ENCODE data around the gene RPL23.

The RPL23 gene

DNA sequence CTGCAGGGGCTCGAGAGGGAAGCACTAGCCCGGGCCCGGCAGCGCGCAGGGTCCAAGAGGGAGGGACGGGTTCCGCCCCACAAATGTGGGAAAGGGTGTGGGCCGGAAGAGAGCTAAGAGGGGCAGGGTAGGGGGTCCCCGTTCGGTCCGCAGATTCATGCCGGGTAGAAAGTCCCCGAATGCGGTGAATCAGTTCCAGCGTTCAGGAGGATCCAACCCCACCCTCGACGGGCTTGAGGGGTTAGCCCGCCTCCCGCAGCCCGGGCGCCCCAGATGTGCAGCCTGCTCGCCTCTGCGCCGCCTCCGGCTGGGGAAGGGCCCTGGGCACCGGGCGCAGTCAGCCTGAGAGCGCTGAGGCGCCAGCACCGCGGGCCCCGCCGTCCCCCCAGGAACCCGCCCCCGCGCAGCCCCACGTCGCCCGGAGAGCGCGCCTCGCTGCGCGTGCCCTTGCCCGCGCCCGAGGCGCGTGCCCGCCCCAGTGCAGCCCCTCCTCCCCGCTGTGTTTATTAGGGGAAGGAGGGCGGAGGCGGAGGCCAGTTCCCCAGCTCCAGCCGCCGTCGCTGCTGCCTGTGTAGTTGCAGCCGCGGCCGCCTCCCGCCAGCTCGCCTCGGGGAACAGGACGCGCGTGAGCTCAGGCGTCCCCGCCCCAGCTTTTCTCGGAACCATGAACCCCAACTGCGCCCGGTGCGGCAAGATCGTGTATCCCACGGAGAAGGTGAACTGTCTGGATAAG lies 16.2 kb upstream of the RPL23 start, which contains the start of gene LASP1:
Gene LASP1, plus strand, starts transcription at position 533 of the 733 bp plus-strand sequence. Its CDS starts 132 bp downstream, at position 665.
- H3K18ac ChIP-seq (ENCODE audit: low read length), result peak within 1 kb of the TSS; percentile 96
- H4K5ac ChIP-seq (ENCODE audit: low read length), result peak within 1 kb of the TSS; percentile 72
- peak within 1 kb of the TSS; percentile 99 for H3K23ac ChIP-seq (ENCODE audit: low read length)
- no peak within 1 kb of the TSS for H4K8ac ChIP-seq (ENCODE audit: low read depth, low read length)
- peak; percentile 92 for DNase-seq
- WGBS (ENCODE audit: extremely low coverage, insufficient coverage, low lambda C conversion rate), result no CpG with 5 or more reads among the region's 73 CpGs
- H3K79me2 ChIP-seq (ENCODE audit: control insufficient read depth, insufficient read depth, low read length), result peaks cover 45% of the 10 kb centered on the region
- H3K4me2 ChIP-seq (ENCODE audit: low read length), result peak within 1 kb of the TSS; percentile 91
- peak within 1 kb of the TSS; percentile 65 for H2BK120ac ChIP-seq (ENCODE audit: low read depth, low read length)
- peaks cover 15% of the 10 kb centered on the region for H3K79me1 ChIP-seq (ENCODE audit: low read length)
- H2BK15ac ChIP-seq (replicated peaks; ENCODE audit: low read depth), result peak within 1 kb of the TSS; percentile 41
- H2AK5ac ChIP-seq (ENCODE audit: low read length), result peak within 1 kb of the TSS; percentile 98
- peaks cover 14% of the 10 kb centered on the region for H3K4me1 ChIP-seq (ENCODE audit: control insufficient read depth, low read depth, low read length)
- H3K4me3 ChIP-seq (ENCODE audit: low read length), result peak within 1 kb of the TSS; percentile 98
- no peaks in the 10 kb centered on the region for H3K27me3 ChIP-seq (ENCODE audit: insufficient read depth, low read length, poor library complexity)
- no peaks in the 10 kb centered on the region for H3K36me3 ChIP-seq (ENCODE audit: control insufficient read depth, insufficient read depth, low read length)
- peak within 1 kb of the TSS; percentile 94 for H3K27ac ChIP-seq (ENCODE audit: low read depth, low read length)
- peak within 1 kb of the TSS; percentile 98 for H3K4ac ChIP-seq (ENCODE audit: low read depth, low read length)
- H3K56ac ChIP-seq (ENCODE audit: low read length), result peak within 1 kb of the TSS; percentile 99
- H3K9ac ChIP-seq (ENCODE audit: low read length), result peak within 1 kb of the TSS; percentile 99
- H2BK5ac ChIP-seq (ENCODE audit: low read length), result peak within 1 kb of the TSS; percentile 92

DNA sequence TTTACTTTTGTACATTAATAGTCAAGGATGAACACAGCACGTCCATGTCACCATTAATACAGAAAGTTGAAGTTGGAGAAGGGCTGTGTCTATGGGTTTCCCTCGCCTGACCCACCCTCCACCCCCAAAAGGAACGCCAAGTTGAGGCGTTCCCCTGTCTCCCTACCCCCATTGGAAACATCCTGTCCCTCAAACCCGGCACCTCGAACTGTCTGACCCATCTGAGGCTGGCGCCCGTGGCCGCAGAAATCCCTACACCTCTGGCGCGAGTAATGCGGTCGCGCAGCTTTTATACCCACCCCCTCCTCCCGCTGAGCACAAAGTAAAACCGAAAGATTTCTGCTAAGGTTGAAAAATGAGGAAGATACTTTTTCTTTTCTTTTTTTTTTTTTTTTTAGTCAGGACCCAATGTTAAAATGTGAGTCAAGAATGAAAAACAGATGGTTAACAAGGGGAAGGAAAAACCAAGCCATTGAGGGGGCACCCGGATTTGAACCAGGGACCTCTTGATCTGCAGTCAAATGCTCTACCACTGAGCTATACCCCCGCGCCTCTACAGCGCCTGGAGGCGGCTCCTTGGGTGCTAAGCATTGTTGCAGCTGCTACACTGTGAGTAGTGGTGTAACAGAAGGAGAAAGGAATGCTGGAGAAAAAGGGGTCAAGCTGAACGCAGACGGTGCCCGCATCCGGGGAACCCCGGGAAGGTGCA lies 15.4 kb upstream of the RPL23 start:
- Histone ChIP-seq H3K9ac (ENCODE audit: low read length) (peak overlapping the region; percentile 84), H3K79me1 (ENCODE audit: low read length) (peaks cover 15% of the 10 kb centered on the region), H2BK15ac (replicated peaks; ENCODE audit: low read depth) (peak overlapping the region; percentile 41), H2BK120ac (ENCODE audit: low read depth, low read length) (peak overlapping the region; percentile 65), H3K4me2 (ENCODE audit: low read length) (peak overlapping the region; percentile 91), H4K5ac (ENCODE audit: low read length) (no peak overlapping the region), H3K4ac (ENCODE audit: low read depth, low read length) (peak overlapping the region; percentile 94), H3K18ac (ENCODE audit: low read length) (peak overlapping the region; percentile 96), H4K8ac (ENCODE audit: low read depth, low read length) (no peak overlapping the region), H3K36me3 (ENCODE audit: control insufficient read depth, insufficient read depth, low read length) (no peaks in the 10 kb centered on the region), H3K23ac (ENCODE audit: low read length) (peak overlapping the region; percentile 83), H3K56ac (ENCODE audit: low read length) (peak overlapping the region; percentile 97), H3K27ac (ENCODE audit: low read depth, low read length) (peak overlapping the region; percentile 94), H3K4me3 (ENCODE audit: low read length) (peak overlapping the region; percentile 70), H3K4me1 (ENCODE audit: control insufficient read depth, low read depth, low read length) (peaks cover 14% of the 10 kb centered on the region), H2AK5ac (ENCODE audit: low read length) (no peak overlapping the region), H3K79me2 (ENCODE audit: control insufficient read depth, insufficient read depth, low read length) (peaks cover 38% of the 10 kb centered on the region), H2BK5ac (ENCODE audit: low read length) (peak overlapping the region; percentile 47), H3K27me3 (ENCODE audit: insufficient read depth, low read length, poor library complexity) (no peaks in the 10 kb centered on the region)
- peak; percentile 95 for DNase-seq
- WGBS (ENCODE audit: extremely low coverage, insufficient coverage, low lambda C conversion rate), result no CpG with 5 or more reads among the region's 26 CpGs

DNA sequence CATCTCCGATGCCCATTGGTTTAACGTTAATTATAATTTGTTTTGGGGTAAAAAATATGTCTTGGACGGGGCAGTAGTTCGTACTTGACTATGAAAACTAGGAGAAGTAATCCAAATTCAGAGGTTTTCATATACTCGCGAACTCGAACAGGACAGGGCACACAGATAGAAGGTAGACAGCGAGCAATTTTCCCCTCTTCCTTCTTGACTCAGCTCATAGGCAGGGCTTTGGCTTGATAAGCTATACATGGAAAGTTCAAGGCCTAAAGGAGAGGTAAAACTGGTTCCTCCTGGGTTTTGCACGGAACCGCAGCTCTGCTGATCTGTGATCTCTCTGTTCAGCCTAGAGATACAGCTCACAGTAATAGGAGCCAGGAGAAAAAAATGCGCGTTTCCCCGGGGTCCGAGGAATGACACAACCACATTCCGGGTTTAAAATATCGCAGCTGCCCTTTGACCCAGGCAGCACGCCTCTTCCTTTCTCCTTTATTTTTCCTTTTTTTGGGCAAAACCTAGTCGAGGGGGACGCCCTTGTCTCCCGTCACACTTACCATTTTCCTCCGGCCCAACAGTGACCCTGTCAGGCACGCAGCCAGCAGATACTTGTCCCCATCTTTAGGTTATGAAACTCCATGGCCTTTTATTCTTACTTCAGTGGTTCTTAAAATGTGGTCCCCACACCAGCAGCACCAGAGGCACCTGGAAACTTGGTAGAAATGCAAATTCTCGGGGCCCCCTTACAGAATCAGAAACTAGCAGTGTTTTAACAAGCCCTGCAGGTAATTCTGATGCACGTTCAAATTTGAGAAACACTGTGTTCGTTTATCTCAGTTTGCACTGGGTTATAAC lies 14.7 kb upstream of the RPL23 start:
- no peak overlapping the region for H2AK5ac ChIP-seq (ENCODE audit: low read length)
- peak; percentile 77 for DNase-seq
- H2BK5ac ChIP-seq (ENCODE audit: low read length), result no peak overlapping the region
- H3K56ac ChIP-seq (ENCODE audit: low read length), result peak overlapping the region; percentile 97
- no peak overlapping the region for H2BK15ac ChIP-seq (replicated peaks; ENCODE audit: low read depth)
- H3K36me3 ChIP-seq (ENCODE audit: control insufficient read depth, insufficient read depth, low read length), result no peaks in the 10 kb centered on the region
- peaks cover 10% of the 10 kb centered on the region for H3K4me1 ChIP-seq (ENCODE audit: control insufficient read depth, low read depth, low read length)
- peak overlapping the region; percentile 68 for H3K27ac ChIP-seq (ENCODE audit: low read depth, low read length)
- peak overlapping the region; percentile 69 for H3K4me3 ChIP-seq (ENCODE audit: low read length)
- H3K18ac ChIP-seq (ENCODE audit: low read length), result peak overlapping the region; percentile 77
- H3K9ac ChIP-seq (ENCODE audit: low read length), result peak overlapping the region; percentile 84
- peak overlapping the region; percentile 33 for H4K5ac ChIP-seq (ENCODE audit: low read length)
- H3K23ac ChIP-seq (ENCODE audit: low read length), result peak overlapping the region; percentile 83
- H3K4me2 ChIP-seq (ENCODE audit: low read length), result peak overlapping the region; percentile 91
- H2BK120ac ChIP-seq (ENCODE audit: low read depth, low read length), result no peak overlapping the region
- no peak overlapping the region for H3K4ac ChIP-seq (ENCODE audit: low read depth, low read length)
- no peaks in the 10 kb centered on the region for H3K27me3 ChIP-seq (ENCODE audit: insufficient read depth, low read length, poor library complexity)
- no peak overlapping the region for H4K8ac ChIP-seq (ENCODE audit: low read depth, low read length)
- WGBS (ENCODE audit: extremely low coverage, insufficient coverage, low lambda C conversion rate), result no CpG with 5 or more reads among the region's 25 CpGs
- H3K79me1 ChIP-seq (ENCODE audit: low read length), result peaks cover 10% of the 10 kb centered on the region
- H3K79me2 ChIP-seq (ENCODE audit: control insufficient read depth, insufficient read depth, low read length), result peaks cover 30% of the 10 kb centered on the region

DNA sequence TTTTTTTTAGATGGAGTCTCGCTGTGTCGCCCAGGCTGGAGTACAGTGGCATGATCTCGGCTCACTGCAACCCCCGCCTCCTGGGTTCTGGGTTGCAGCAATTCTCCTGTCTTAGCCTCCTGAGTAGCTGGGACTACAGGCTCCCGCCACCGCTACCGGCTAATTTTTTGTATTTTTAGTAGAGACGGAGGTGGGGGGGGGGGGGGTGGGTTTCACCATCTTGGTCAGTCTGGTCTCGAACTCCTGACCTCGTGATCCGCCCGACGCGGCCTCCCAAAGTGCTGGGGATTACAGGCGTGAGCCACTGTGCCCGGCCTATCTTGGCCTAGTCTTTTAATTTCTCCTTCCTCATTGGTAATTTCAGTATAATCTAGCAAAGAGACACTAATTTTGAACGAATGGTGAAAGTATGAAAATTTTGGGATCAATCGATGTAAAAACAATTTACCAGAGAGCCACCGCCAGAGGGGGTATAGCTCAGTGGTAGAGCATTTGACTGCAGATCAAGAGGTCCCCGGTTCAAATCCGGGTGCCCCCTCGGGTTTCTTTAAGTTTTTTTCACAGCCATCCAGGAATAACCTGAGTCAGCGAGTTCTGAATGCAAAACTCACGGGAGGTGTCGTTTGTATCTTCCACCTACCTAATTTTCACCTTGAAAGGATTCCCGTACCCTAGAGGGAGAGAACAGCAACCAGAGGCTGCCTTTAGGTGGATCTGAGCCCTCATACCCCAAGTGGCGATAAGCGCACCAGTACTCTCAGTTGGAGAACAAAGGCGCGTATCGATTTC lies 13.9 kb upstream of the RPL23 start:
- peak overlapping the region; percentile 69 for H3K4me3 ChIP-seq (ENCODE audit: low read length)
- no peaks in the 10 kb centered on the region for H3K36me3 ChIP-seq (ENCODE audit: control insufficient read depth, insufficient read depth, low read length)
- H3K4ac ChIP-seq (ENCODE audit: low read depth, low read length), result no peak overlapping the region
- peaks cover 10% of the 10 kb centered on the region for H3K79me1 ChIP-seq (ENCODE audit: low read length)
- no CpG with 5 or more reads among the region's 31 CpGs for WGBS (ENCODE audit: extremely low coverage, insufficient coverage, low lambda C conversion rate)
- peak; percentile 94 for DNase-seq
- peak overlapping the region; percentile 84 for H3K9ac ChIP-seq (ENCODE audit: low read length)
- H2BK15ac ChIP-seq (replicated peaks; ENCODE audit: low read depth), result no peak overlapping the region
- H2BK120ac ChIP-seq (ENCODE audit: low read depth, low read length), result no peak overlapping the region
- H3K79me2 ChIP-seq (ENCODE audit: control insufficient read depth, insufficient read depth, low read length), result peaks cover 22% of the 10 kb centered on the region
- no peak overlapping the region for H2BK5ac ChIP-seq (ENCODE audit: low read length)
- H3K27ac ChIP-seq (ENCODE audit: low read depth, low read length), result peak overlapping the region; percentile 68
- no peak overlapping the region for H3K23ac ChIP-seq (ENCODE audit: low read length)
- peak overlapping the region; percentile 91 for H3K4me2 ChIP-seq (ENCODE audit: low read length)
- H3K18ac ChIP-seq (ENCODE audit: low read length), result peak overlapping the region; percentile 77
- H4K5ac ChIP-seq (ENCODE audit: low read length), result no peak overlapping the region
- peak overlapping the region; percentile 97 for H3K56ac ChIP-seq (ENCODE audit: low read length)
- peaks cover 9% of the 10 kb centered on the region for H3K4me1 ChIP-seq (ENCODE audit: control insufficient read depth, low read depth, low read length)
- no peaks in the 10 kb centered on the region for H3K27me3 ChIP-seq (ENCODE audit: insufficient read depth, low read length, poor library complexity)
- no peak overlapping the region for H4K8ac ChIP-seq (ENCODE audit: low read depth, low read length)
- no peak overlapping the region for H2AK5ac ChIP-seq (ENCODE audit: low read length)

Measured in mesendoderm (in vitro differentiated cells).